Right lobe of liver (tissue), 6 donors: Measurements from ENCODE around the gene GSTCD. TPM values are rescaled to one million over a fixed set of nuclear protein-coding genes. Genes with fewer than 3 reads are reported as not detected.

ENCODE experiments used
- ATAC-seq, 4 donors: fragments of 200-7000 bp; cut with Tn5 transposase; one replicate each; pipeline ENCODE4 v1.9.1; 2020; ENCODE audit warnings: mild to moderate bottlenecking in 4 of 4, moderate library complexity in 4 of 4
- DNase-seq, 3 donors: peaks; one replicate each; pipeline ENCODE4 v3.0.0-alpha.2; 2020
- H3K27ac ChIP-seq, 3 donors: fragments of 200-600 bp; one replicate each; pipeline ENCODE4 v1.8.0; 2022
- H3K27me3 ChIP-seq, 2 donors: fragments of 200-600 bp; one replicate each; pipeline ENCODE4 v1.8.0; 2022
- H3K36me3 ChIP-seq, 4 donors: fragments of 200-600 bp; sonication (generic) in 1 of 4; one replicate each; pipeline versions ENCODE4 v1.5.1 to v1.8.0; 2017 to 2022; ENCODE audit warnings: control low read depth in 1 of 4
- H3K4me1 ChIP-seq, 4 donors: fragments of 200-600 bp; sonication (generic) in 1 of 4; one replicate each; pipeline versions ENCODE4 v1.5.1 to v1.8.0; 2017 to 2022; ENCODE audit warnings: control low read depth in 1 of 4
- H3K4me3 ChIP-seq, 3 donors: fragments of 200-600 bp; one replicate each; pipeline ENCODE4 v1.8.0; 2022
- H3K9me3 ChIP-seq, 4 donors: fragments of 200-600 bp; sonication (generic) in 1 of 4; one replicate each; pipeline versions ENCODE4 v1.5.1 to v1.8.0; 2017 to 2022; ENCODE audit warnings: control low read depth in 1 of 4
- CTCF ChIP-seq, 4 donors: fragments of 200-600 bp in 3 of 4; fragments of 450-650 bp in 1 of 4; IDR thresholded peaks; one replicate each; pipeline versions ENCODE4 v1.5.1 to v1.8.0; 2016 to 2022; ENCODE audit warnings: antibody characterized with exemption in 4 of 4, mild to moderate bottlenecking in 2 of 4
- POLR2A ChIP-seq: fragments of 450-650 bp; IDR thresholded peaks from one replicate; pipeline ENCODE4 v1.6.1; 2017; ENCODE audit warnings: antibody characterized with exemption, mild to moderate bottlenecking
- WGBS: methylation state at CpG from one replicate; pipeline ENCODE4 v1.1.6; 2018; ENCODE audit warnings: low coverage, low lambda C conversion rate; ENCODE audit not compliant: insufficient coverage; ENCODE audit errors: missing lambda C conversion rate; 5-methylcytosine and 5-hydroxymethylcytosine counted together
- intact Hi-C, 2 donors: fragments of 100-400 bp; cut with DNase I; formaldehyde crosslinking; loops; one replicate each; pipeline versions ENCODE4 v1.11.2 to v1.14.1; 2022
- total RNA-seq, 6 experiments: library from RNA; depleted of rRNA in 2 of 6; stranded (reverse); fragments of >200 nt in 2 of 6; fragmentation: NEBNext Ultra II Directional in 3 of 6; extraction: Animal tissue kit (Norgen Biotek cat#: 25700) in 3 of 6; gene quantifications; one replicate each; pipeline versions ENCODE4 v1.1.0 to v1.2.4, GENCODE V29; 2016 to 2023
- donor health status: DM: no; HTN: yes; CAD: no.
- donor health status: DM: no; HTN: no; CAD: no.
- donor health status: DM: no; HTN: no; CAD: no.
- donor health status: DM: no; HTN: yes; CAD: no.
- donor health status: DM: no; HTN: yes; CAD: no.

GSTCD gene
- total RNA-seq, 6 experiments from 2014 or later = 2.6 to 11.0 (median 3.6) TPM

- intact Hi-C loops = no loop called here
- Histone ChIP-seq H3K4me1 (no peaks in the 10 kb centered on the region), H3K27ac (no peak overlapping the region), H3K36me3 (no peaks in the 10 kb centered on the region), H3K4me3 (no peak overlapping the region), H3K9me3 (no peaks in the 10 kb centered on the region), H3K27me3 (no peaks in the 10 kb centered on the region)
- 98% methylated on average over 2 of the region's 2 CpGs for WGBS
- TF ChIP-seq POLR2A (no peak), CTCF (IDR thresholded peaks at IDR 0.05) (no peak)
- ATAC-seq = no peak
- no peak for DNase-seq
Measured at GRCh38 chr4:105831189-105831588, 122.6 kb downstream of the GSTCD start.

- Histone ChIP-seq H3K27ac (no peak overlapping the region), H3K4me1 (no peaks in the 10 kb centered on the region), H3K27me3 (no peaks in the 10 kb centered on the region), H3K9me3 (no peaks in the 10 kb centered on the region), H3K4me3 (no peak overlapping the region), H3K36me3 (no peaks in the 10 kb centered on the region)
- TF ChIP-seq POLR2A (no peak), CTCF (IDR thresholded peaks at IDR 0.05) (no peak)
- WGBS = 90% methylated on average over 2 of the region's 6 CpGs
- DNase-seq = no peak
- no peak for ATAC-seq
- intact Hi-C loops = no loop called here
Measured at GRCh38 chr4:105835177-105835576, 126.6 kb downstream of the GSTCD start.

- no peaks in the 10 kb centered on the region for H3K4me1 ChIP-seq
- no peak overlapping the region for H3K4me3 ChIP-seq
- intact Hi-C loops = no loop called here
- no peaks in the 10 kb centered on the region for H3K9me3 ChIP-seq
- ATAC-seq (no peak), DNase-seq (no peak)
- 68% methylated on average over 1 of the region's 3 CpGs for WGBS
- TF ChIP-seq POLR2A (no peak), CTCF (IDR thresholded peaks at IDR 0.05) (no peak)
- no peaks in the 10 kb centered on the region for H3K27me3 ChIP-seq
- H3K36me3 ChIP-seq = no peaks in the 10 kb centered on the region
- no peak overlapping the region for H3K27ac ChIP-seq
Measured at GRCh38 chr4:105836537-105836936, 128.0 kb downstream of the GSTCD start.

DNA sequence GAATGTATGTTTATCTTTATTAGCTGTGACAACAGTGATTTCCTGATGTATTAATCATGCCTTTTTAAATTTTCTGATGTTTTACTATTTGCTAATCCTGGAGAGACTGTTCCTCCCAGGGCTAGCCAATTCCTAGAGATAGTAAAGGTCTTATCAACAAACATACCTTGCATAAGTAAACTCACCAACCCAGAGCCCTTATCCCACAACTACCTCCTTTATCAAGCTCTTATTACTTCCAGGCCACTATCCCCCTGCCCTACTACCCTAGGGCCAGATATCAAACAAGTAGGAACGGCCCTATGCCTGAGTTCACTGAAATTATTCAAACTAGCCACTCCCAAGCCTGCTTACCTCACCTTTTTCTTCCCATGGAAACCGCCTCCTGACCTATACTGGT lies 128.5 kb downstream of the GSTCD start:
- no peaks in the 10 kb centered on the region for H3K9me3 ChIP-seq
- intact Hi-C loops = no loop called here
- TF ChIP-seq POLR2A = no peak
- TF ChIP-seq CTCF (IDR thresholded peaks at IDR 0.05) = no peak
- no peak overlapping the region for H3K4me3 ChIP-seq
- ATAC-seq (no peak), DNase-seq (no peak)
- no peaks in the 10 kb centered on the region for H3K27me3 ChIP-seq
- 79% methylated on average over 2 of the region's 2 CpGs for WGBS
- no peaks in the 10 kb centered on the region for H3K4me1 ChIP-seq
- H3K36me3 ChIP-seq = no peaks in the 10 kb centered on the region
- no peak overlapping the region for H3K27ac ChIP-seq

- TF ChIP-seq POLR2A (no peak), CTCF (IDR thresholded peaks at IDR 0.05) (no peak)
- Histone ChIP-seq H3K9me3 (no peaks in the 10 kb centered on the region), H3K36me3 (no peaks in the 10 kb centered on the region), H3K27me3 (no peaks in the 10 kb centered on the region), H3K4me3 (no peak overlapping the region), H3K4me1 (no peaks in the 10 kb centered on the region), H3K27ac (no peak overlapping the region)
- intact Hi-C loops = no loop called here
- no peak for DNase-seq
- no peak for ATAC-seq
- WGBS = 40% methylated on average over 1 of the region's 1 CpG
Measured at GRCh38 chr4:105838082-105838481, 129.5 kb downstream of the GSTCD start.
